ENCODE results near the gene NCK2.

The NCK2 gene

DNA sequence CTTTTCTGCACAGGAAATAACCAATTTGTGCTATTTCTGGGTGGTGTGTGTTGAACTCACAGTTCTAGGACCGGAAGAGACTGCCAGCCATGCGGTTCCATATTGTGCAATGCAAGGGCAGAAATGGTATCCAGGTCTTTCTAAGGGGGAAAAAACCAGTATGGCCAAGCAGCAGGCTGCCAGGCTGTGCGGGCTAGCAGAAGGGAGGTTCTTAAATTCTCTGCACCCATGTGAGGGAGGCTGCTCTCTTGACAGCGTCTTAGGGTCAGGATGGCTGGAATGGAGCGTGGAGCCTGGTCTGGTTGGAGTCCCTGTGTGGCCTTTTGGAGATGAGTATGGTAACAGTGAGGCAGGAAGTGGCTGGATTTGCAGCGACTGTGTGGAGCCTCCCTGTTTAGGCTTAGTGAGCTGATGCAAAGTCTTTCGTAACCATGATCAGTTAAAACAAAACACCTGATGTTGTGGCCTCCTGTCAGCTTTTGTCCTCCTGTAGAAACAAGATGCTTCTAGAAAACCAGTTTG lies 52.6 kb downstream of the NCK2 start:
- no peak for TF ChIP-seq EZH2phosphoT487 (IDR thresholded peaks at IDR 0.05; ENCODE audit: low read length)
- no peak for TF ChIP-seq EZH2 (optimal IDR thresholded peaks at IDR 0.05; ENCODE audit: low read depth, low read length)
- TF ChIP-seq CTCF (IDR thresholded peaks at IDR 0.05; ENCODE audit: low read length): no peak
- Histone ChIP-seq H3K79me2 (ENCODE audit: low read length) (peaks cover 95% of the 10 kb centered on the region), H3K4me3 (ENCODE audit: low read length) (peak overlapping the region; percentile 40), H4K20me1 (ENCODE audit: insufficient read depth, low read length) (no peaks in the 10 kb centered on the region), H3K9me3 (replicated peaks; ENCODE audit: insufficient read depth, low read length) (no peaks in the 10 kb centered on the region), H2AFZ (ENCODE audit: low read length) (no peak overlapping the region), H3K4me1 (ENCODE audit: low read length) (peaks cover 78% of the 10 kb centered on the region), H3K36me3 (replicated peaks; ENCODE audit: insufficient read depth, low read length) (no peaks in the 10 kb centered on the region), H3K27ac (ENCODE audit: low read length) (peak overlapping the region; percentile 98), H3F3A (ENCODE audit: insufficient read depth, low read length) (peaks cover 45% of the 10 kb centered on the region), H3K4me2 (ENCODE audit: low read depth, low read length) (peak overlapping the region; percentile 81), H3K27me3 (replicated peaks; ENCODE audit: insufficient read depth, low read length) (no peaks in the 10 kb centered on the region), H3K9ac (ENCODE audit: low read length) (peak overlapping the region; percentile 70), H3K9me2 (replicated peaks; ENCODE audit: insufficient read depth, low read length) (no peaks in the 10 kb centered on the region)
- peak; percentile 88 for DNase-seq

DNA sequence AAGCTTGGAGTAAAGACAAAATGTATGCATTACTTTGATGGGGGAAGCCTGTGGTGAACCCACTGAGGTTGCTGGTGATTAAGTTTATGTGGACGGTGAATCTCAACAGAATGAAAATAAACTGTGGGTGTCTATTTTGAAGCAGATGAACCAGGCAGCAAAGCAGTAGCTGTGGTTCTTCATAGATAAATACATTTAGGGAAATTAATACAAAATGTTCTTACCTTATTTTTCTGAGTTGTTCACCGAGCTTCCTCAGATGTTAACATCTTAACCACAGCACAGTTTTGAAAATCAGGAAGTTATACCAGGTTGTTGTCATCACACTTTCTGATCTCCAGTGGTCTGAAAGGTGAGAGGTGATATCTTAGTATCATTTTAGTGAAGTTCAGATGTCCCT lies 53.9 kb downstream of the NCK2 start:
- H3F3A ChIP-seq (ENCODE audit: insufficient read depth, low read length): peaks cover 45% of the 10 kb centered on the region
- H3K4me3 ChIP-seq (ENCODE audit: low read length): peak overlapping the region; percentile 40
- H3K4me1 ChIP-seq (ENCODE audit: low read length): peaks cover 78% of the 10 kb centered on the region
- H3K27ac ChIP-seq (ENCODE audit: low read length): peak overlapping the region; percentile 98
- H3K9me2 ChIP-seq (replicated peaks; ENCODE audit: insufficient read depth, low read length): no peaks in the 10 kb centered on the region
- DNase-seq: peak; percentile 61
- H3K27me3 ChIP-seq (replicated peaks; ENCODE audit: insufficient read depth, low read length): no peaks in the 10 kb centered on the region
- H2AFZ ChIP-seq (ENCODE audit: low read length): no peak overlapping the region
- peaks cover 95% of the 10 kb centered on the region for H3K79me2 ChIP-seq (ENCODE audit: low read length)
- H3K9ac ChIP-seq (ENCODE audit: low read length): peak overlapping the region; percentile 70
- H4K20me1 ChIP-seq (ENCODE audit: insufficient read depth, low read length): no peaks in the 10 kb centered on the region
- TF ChIP-seq EZH2phosphoT487 (IDR thresholded peaks at IDR 0.05; ENCODE audit: low read length): no peak
- no peak for TF ChIP-seq CTCF (IDR thresholded peaks at IDR 0.05; ENCODE audit: low read length)
- TF ChIP-seq EZH2 (optimal IDR thresholded peaks at IDR 0.05; ENCODE audit: low read depth, low read length): no peak
- no peaks in the 10 kb centered on the region for H3K36me3 ChIP-seq (replicated peaks; ENCODE audit: insufficient read depth, low read length)
- H3K9me3 ChIP-seq (replicated peaks; ENCODE audit: insufficient read depth, low read length): no peaks in the 10 kb centered on the region
- H3K4me2 ChIP-seq (ENCODE audit: low read depth, low read length): peak overlapping the region; percentile 81

GRCh38 chr2:105800036-105800713 lies 55.5 kb downstream of the NCK2 start:
- H3K79me2 ChIP-seq (ENCODE audit: low read length): peaks cover 95% of the 10 kb centered on the region
- H4K20me1 ChIP-seq (ENCODE audit: insufficient read depth, low read length): no peaks in the 10 kb centered on the region
- peaks cover 41% of the 10 kb centered on the region for H3F3A ChIP-seq (ENCODE audit: insufficient read depth, low read length)
- DNase-seq: no peak
- H3K9me3 ChIP-seq (replicated peaks; ENCODE audit: insufficient read depth, low read length): no peaks in the 10 kb centered on the region
- H3K4me1 ChIP-seq (ENCODE audit: low read length): peaks cover 81% of the 10 kb centered on the region
- H3K9ac ChIP-seq (ENCODE audit: low read length): no peak overlapping the region
- TF ChIP-seq EZH2phosphoT487 (IDR thresholded peaks at IDR 0.05; ENCODE audit: low read length) (no peak), CTCF (IDR thresholded peaks at IDR 0.05; ENCODE audit: low read length) (no peak), EZH2 (optimal IDR thresholded peaks at IDR 0.05; ENCODE audit: low read depth, low read length) (no peak)
- H3K9me2 ChIP-seq (replicated peaks; ENCODE audit: insufficient read depth, low read length): no peaks in the 10 kb centered on the region
- H3K36me3 ChIP-seq (replicated peaks; ENCODE audit: insufficient read depth, low read length): no peaks in the 10 kb centered on the region
- no peak overlapping the region for H3K27ac ChIP-seq (ENCODE audit: low read length)
- no peak overlapping the region for H3K4me2 ChIP-seq (ENCODE audit: low read depth, low read length)
- no peak overlapping the region for H3K4me3 ChIP-seq (ENCODE audit: low read length)
- H2AFZ ChIP-seq (ENCODE audit: low read length): no peak overlapping the region
- H3K27me3 ChIP-seq (replicated peaks; ENCODE audit: insufficient read depth, low read length): no peaks in the 10 kb centered on the region

Data from MM.1S (cell line).